Measurements from ENCODE around the gene ALDH8A1.
"Not testable (repeated sequence)": the region's sequence is repeated elsewhere in the genome, so short reads cannot be mapped to it uniquely, and the experiment has no call there.

ALDH8A1 gene

DNA sequence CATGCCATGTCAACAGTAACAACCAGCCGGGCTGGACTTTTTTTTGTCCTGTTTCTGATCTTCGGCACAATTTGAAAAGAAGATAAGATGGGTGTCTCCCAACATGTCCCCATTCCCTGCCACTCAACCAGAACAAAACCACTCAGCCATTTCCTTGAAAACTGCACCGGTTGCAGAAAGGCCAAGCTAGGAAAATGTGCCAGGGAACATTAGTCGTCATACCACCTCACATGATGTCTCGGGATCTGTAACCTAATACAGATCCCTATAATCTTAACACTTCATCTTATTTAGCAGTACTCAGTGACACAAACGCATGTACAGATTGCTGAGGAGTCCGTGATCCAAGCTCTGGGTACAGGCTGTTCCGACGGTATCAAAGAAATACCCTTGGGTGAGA lies 46.5 kb downstream of the ALDH8A1 start:
- Mint-ChIP-seq H3K4me1 (peaks cover 11% of the 10 kb centered on the region), H3K4me3 (no peak overlapping the region), H3K9me3 (no peaks in the 10 kb centered on the region), H3K27ac (peak overlapping the region in 2 of 3 experiments; percentile 25 to 82), H3K27me3 (ENCODE audit: low read depth) (peaks cover 4% of the 10 kb centered on the region), H3K36me3 (ENCODE audit: low read depth) (no peaks in the 10 kb centered on the region)
- TF ChIP-seq, protein P1, sequence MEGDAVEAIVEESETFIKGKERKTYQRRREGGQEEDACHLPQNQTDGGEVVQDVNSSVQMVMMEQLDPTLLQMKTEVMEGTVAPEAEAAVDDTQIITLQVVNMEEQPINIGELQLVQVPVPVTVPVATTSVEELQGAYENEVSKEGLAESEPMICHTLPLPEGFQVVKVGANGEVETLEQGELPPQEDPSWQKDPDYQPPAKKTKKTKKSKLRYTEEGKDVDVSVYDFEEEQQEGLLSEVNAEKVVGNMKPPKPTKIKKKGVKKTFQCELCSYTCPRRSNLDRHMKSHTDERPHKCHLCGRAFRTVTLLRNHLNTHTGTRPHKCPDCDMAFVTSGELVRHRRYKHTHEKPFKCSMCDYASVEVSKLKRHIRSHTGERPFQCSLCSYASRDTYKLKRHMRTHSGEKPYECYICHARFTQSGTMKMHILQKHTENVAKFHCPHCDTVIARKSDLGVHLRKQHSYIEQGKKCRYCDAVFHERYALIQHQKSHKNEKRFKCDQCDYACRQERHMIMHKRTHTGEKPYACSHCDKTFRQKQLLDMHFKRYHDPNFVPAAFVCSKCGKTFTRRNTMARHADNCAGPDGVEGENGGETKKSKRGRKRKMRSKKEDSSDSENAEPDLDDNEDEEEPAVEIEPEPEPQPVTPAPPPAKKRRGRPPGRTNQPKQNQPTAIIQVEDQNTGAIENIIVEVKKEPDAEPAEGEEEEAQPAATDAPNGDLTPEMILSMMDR (IDR thresholded peaks at IDR 0.05; ENCODE audit: unreplicated experiment in 3 of 3): no peak

DNA sequence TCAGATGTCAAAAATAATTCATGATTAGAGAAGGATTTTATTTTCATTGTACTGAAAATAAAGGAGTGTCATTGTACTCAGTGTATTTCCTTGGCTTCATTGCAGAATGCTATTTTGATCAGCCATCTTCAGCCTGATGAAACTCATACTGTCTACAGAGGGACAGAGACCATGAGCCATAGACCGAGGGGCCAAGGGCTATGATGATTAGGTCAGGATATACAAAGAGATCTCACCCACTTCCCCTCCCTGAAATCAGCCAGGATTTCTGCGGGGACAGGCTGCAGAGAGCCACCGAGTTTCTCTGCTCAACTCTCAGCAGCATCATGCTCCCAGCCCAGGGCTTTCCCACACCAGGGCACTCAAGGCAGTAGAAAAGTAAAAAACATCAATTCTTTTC lies 47.0 kb downstream of the ALDH8A1 start:
- H3K27ac Mint-ChIP-seq: peak overlapping the region in 1 of 3 experiments; percentile 82
- H3K9me3 Mint-ChIP-seq: no peaks in the 10 kb centered on the region
- H3K4me3 Mint-ChIP-seq: no peak overlapping the region
- peaks cover 4% of the 10 kb centered on the region for H3K27me3 Mint-ChIP-seq (ENCODE audit: low read depth)
- TF ChIP-seq, protein P1 (IDR thresholded peaks at IDR 0.05; ENCODE audit: unreplicated experiment in 3 of 3): no peak
- peaks cover 11% of the 10 kb centered on the region for H3K4me1 Mint-ChIP-seq
- no peaks in the 10 kb centered on the region for H3K36me3 Mint-ChIP-seq (ENCODE audit: low read depth)

DNA sequence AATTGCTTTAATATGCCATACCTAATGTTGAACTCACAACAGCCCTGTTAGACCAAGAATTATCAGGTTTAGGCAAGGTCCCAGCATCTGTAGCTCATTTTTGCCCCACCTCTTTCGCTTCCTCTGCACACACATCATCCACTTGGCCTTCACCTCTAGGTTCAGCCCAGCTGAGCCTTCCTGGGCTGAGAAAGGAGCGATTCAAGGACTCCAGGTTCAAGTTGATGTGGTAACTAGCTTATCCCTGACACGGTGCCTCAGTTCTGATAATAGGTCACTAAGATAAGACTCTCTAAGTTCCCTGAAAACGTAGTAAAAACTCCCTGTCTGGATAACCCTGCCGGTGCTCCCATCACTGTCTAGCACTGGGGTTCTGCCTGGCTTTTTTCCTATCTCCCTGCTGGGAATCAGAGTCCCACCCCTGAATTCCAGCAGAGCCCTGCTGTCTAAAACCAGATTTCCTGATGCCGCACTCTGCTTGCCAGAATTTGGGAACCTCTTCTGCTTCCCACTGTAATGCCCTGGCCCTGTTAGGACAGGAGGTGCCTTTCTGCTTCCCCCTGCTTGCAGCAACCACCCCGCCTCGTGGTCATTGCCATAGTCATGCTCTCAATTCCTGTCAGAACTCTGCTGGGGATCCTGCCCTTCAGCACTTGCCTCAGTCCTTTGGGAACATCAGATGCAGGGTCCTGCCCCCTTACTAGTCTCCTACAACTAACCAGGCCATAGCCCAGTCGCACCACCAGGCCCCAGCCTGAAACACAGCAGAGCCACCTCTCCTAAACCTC lies 47.6 kb downstream of the ALDH8A1 start:
- TF ChIP-seq, protein P1 (IDR thresholded peaks at IDR 0.05; ENCODE audit: unreplicated experiment in 3 of 3): no peak
- Mint-ChIP-seq H3K36me3 (ENCODE audit: low read depth) (no peaks in the 10 kb centered on the region), H3K27me3 (ENCODE audit: low read depth) (peaks cover 4% of the 10 kb centered on the region), H3K27ac (peak overlapping the region in 1 of 3 experiments; percentile 82), H3K9me3 (no peaks in the 10 kb centered on the region), H3K4me3 (no peak overlapping the region), H3K4me1 (peaks cover 11% of the 10 kb centered on the region)

DNA sequence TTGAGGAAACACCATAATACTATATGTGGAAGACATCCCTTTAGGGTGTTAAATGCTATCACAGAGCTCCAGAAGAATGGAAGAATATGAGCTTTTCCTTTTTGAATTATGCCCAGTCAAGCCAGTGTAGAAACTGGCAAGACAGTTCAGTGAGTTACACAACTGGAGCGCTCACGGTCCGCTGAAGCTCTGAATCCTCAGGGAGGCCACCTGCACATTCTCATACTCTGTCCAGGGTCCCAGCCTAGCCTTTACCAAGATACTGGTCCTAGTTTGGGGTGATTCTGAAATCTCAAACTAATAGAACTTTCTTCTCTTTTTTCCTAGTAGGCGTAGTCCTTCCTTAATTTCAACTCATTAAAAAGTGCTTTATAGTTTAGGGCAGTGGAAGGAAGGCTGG lies 51.3 kb downstream of the ALDH8A1 start:
- Mint-ChIP-seq H3K9me3 (no peaks in the 10 kb centered on the region), H3K27me3 (ENCODE audit: low read depth) (no peaks in the 10 kb centered on the region), H3K4me1 (peaks cover 10% of the 10 kb centered on the region), H3K4me3 (no peak overlapping the region), H3K36me3 (ENCODE audit: low read depth) (no peaks in the 10 kb centered on the region), H3K27ac (no peak overlapping the region)
- TF ChIP-seq, protein P1 (IDR thresholded peaks at IDR 0.05; ENCODE audit: unreplicated experiment in 3 of 3): no peak

DNA sequence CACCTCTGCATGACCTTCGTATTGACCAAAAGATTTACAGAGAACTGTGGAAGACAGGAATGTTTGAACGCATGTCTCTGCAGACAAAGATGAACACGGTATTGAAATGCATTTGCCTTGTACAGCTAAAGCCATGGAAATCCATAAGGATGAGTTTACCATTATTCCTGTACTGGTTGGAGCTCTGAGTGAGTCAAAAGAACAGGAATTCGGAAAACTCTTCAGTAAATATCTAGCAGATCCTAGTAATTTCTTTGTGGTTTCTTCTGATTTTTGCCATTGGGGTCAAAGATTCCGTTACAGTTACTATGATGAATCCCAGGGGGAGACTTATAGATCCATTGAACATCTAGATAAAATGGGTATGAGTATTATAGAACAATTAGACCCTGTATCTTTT lies 51.7 kb downstream of the ALDH8A1 start:
- H3K36me3 Mint-ChIP-seq (ENCODE audit: low read depth); H3K27me3 Mint-ChIP-seq (ENCODE audit: low read depth); H3K27ac Mint-ChIP-seq; H3K4me1 Mint-ChIP-seq; H3K4me3 Mint-ChIP-seq; H3K9me3 Mint-ChIP-seq: not testable (repeated sequence)

DNA sequence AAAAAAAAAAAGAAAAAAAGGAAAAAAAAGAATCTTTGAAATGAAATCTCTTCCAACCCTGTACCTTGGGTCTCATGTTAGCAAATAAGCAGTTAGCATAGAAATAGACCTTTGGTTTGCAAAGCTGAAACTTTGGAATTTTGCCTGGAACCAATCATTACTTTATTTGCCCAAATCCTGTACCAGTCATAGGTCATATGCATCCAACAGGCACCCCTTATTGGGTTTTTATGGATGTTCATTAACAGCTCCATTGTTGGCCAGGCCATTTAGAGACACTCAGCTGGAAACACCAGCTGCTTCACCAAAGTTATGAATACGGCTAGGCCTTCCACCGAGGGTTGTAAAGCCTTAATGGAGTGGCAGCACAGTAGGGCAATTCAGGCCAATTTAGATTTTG lies 53.0 kb downstream of the ALDH8A1 start:
- Mint-ChIP-seq H3K27ac (no peak overlapping the region), H3K9me3 (peaks cover 8% of the 10 kb centered on the region), H3K4me3 (no peak overlapping the region), H3K36me3 (ENCODE audit: low read depth) (no peaks in the 10 kb centered on the region), H3K27me3 (ENCODE audit: low read depth) (no peaks in the 10 kb centered on the region), H3K4me1 (no peaks in the 10 kb centered on the region)
- TF ChIP-seq, protein P1 (IDR thresholded peaks at IDR 0.05; ENCODE audit: unreplicated experiment in 3 of 3): no peak

Measured in nephron (organoid).